GM18499 (cell line): ENCODE data around the gene PLB1.

Source experiments
- ATAC-seq: cut with Tn5 transposase; IDR thresholded peaks from one replicate; pipeline ENCODE4 v1.9.1; 2021; ENCODE audit warnings: moderate number of reproducible peaks; ENCODE audit not compliant: insufficient read depth, unreplicated experiment

The PLB1 gene

GRCh38 chr2:28492282-28492681 lies 3.6 kb upstream of the PLB1 start:
- no peak for ATAC-seq

GRCh38 chr2:28493636-28494035 lies 2.2 kb upstream of the PLB1 start:
- no peak for ATAC-seq

- ATAC-seq, result no peak
These were observed 921 bp downstream of the PLB1 start for GRCh38 chr2:28496781-28497180.

- ATAC-seq, result no peak
These were observed 1.3 kb downstream of the PLB1 start for GRCh38 chr2:28497206-28497605.

- ATAC-seq, result no peak
These were observed 3.4 kb downstream of the PLB1 start for GRCh38 chr2:28499282-28499681.

- no peak for ATAC-seq
These were observed 9.5 kb downstream of the PLB1 start for GRCh38 chr2:28505361-28505760.

- ATAC-seq, result no peak
These were observed 10.5 kb downstream of the PLB1 start for GRCh38 chr2:28506112-28506910.

- no peak for ATAC-seq
These were observed 12.2 kb downstream of the PLB1 start for GRCh38 chr2:28507796-28508764.

GRCh38 chr2:28509361-28509760 lies 13.5 kb downstream of the PLB1 start:
- ATAC-seq, result no peak

- no peak for ATAC-seq
These were observed 14.3 kb downstream of the PLB1 start for GRCh38 chr2:28510184-28510583.

- no peak for ATAC-seq
These were observed 16.2 kb downstream of the PLB1 start for GRCh38 chr2:28511871-28512606.

GRCh38 chr2:28512607-28512965 lies 16.7 kb downstream of the PLB1 start:
- ATAC-seq, result no peak

- no peak for ATAC-seq
These were observed 17.2 kb downstream of the PLB1 start for GRCh38 chr2:28513097-28513496.

- no peak for ATAC-seq
These were observed 19.4 kb downstream of the PLB1 start for GRCh38 chr2:28515176-28515751.

- ATAC-seq, result no peak
These were observed 20.6 kb downstream of the PLB1 start for GRCh38 chr2:28516430-28516829.

- ATAC-seq, result no peak
These were observed 21.1 kb downstream of the PLB1 start for GRCh38 chr2:28516950-28517349.

- ATAC-seq, result no peak
These were observed 25.8 kb downstream of the PLB1 start for GRCh38 chr2:28521663-28522062.

- no peak for ATAC-seq
These were observed 26.6 kb downstream of the PLB1 start for GRCh38 chr2:28522481-28522880.

GRCh38 chr2:28523902-28524301 lies 28.0 kb downstream of the PLB1 start:
- no peak for ATAC-seq

GRCh38 chr2:28525481-28525880 lies 29.6 kb downstream of the PLB1 start:
- no peak for ATAC-seq
